GM21515 (cell line): ENCODE data around the gene GVQW3.
"Not testable (repeated sequence)": the region's sequence is repeated elsewhere in the genome, so short reads cannot be mapped to it uniquely, and the experiment has no call there.

ENCODE experiments used
- ATAC-seq: cut with Tn5 transposase; IDR thresholded peaks from one replicate; pipeline ENCODE4 v1.9.1; 2021; ENCODE audit not compliant: unreplicated experiment

GVQW3 gene

DNA sequence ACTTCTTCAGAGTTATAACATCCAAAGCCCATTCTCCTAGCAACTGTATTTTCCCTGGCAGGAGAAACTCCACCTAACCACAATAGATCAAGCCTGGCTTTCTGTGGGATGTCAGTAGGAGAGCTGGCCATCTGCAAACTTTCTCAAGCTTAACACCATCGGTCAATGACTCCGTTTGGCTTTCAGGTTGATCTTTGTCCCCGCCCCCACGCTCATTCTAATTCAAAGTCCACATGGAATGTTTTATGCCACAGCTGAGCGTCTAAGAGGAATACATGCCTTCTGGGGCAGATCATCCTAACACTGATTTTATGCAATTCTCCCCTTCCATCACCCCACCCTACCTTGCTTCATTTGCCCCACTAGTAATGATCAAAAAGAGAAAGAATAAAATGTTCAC is 4.8 kb downstream of the GVQW3 start:
- ATAC-seq = no peak

DNA sequence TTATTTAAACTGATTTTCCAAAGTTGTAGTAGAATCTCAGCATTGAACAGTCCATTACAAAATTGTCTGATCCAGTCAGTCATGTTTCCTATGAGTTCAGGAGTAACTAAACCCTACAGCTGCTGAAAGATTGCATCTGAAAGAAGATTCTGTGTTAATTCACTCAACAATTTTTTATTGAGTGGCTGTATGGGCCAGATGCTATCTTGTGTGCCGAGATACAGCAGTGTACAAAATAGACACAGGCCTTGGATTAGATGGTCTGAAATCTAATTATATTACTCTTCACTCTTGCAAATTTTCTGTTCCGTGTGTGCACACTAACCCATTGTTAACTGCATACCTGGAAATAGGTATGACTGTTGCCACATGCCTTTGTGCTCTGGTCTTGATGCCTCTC is 7.3 kb downstream of the GVQW3 start:
- no peak for ATAC-seq

DNA sequence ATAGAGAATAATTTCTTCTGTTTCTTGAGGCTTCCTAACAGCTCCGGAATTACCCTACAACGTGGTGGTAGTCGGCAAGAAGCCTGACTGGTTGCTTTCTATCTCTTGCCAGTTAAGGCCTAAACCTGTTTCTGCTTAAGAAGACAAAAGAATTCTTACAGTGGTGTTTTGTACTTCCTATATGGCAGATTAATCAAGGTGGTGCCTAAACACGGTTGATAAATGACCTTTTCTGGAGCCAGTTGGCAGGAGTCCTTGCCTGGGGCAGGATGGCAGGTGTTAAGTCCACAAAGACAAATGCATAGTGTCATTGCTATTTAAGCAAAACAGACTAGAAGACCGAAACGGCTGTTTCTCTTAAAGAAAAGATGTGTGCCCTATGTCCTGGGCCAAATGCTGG is 9.9 kb downstream of the GVQW3 start:
- no peak for ATAC-seq

DNA sequence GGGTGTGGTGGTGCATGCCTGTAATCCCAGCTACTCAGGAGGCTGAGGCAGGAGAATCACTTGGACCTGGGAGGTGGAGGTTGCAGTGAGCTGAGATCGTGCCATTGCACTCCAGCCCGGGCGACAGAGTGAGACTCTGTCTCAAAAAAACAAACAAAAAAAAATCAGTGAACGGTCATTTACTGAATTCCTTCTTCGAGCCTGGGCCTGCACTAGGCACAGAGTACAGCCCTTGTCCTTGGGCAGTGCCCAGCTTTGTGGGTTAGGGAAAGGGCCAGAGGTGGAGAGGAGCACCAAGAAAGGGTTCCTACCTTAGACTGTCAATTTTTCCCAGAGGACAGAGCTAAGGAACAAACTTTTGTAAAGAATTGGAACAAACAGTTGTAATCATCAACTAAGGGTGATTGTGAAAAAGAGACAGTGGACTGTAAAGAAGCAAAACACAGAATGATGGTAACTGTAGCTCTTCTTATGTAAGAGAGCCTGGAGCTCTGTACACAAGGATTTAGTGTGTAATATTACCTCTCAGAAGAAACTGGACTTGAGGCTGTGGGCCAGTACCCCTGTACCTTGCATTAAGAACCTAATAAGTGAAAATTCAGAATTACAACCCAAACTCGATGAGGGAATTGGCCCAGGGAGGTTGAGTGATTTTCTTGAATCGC is 10.8 kb downstream of the GVQW3 start:
- ATAC-seq = no peak

DNA sequence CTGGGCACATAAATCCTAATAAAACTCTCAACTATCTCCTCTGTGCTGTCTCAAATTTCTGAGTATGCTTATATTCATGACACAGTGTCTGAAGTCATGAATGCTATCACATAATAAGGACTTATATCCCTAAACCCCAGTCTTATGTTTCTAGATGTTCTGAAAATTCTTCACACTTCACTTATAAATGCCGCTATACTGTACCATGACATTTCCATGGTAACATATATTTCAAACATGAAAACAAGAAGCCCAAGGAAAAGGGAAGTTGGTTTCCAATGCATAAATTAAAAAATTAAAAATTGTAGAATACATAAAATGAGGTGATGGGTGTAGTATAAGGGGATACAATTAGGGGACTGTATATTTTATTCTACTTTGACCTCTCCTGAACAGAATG is 11.7 kb downstream of the GVQW3 start:
- ATAC-seq = no peak

DNA sequence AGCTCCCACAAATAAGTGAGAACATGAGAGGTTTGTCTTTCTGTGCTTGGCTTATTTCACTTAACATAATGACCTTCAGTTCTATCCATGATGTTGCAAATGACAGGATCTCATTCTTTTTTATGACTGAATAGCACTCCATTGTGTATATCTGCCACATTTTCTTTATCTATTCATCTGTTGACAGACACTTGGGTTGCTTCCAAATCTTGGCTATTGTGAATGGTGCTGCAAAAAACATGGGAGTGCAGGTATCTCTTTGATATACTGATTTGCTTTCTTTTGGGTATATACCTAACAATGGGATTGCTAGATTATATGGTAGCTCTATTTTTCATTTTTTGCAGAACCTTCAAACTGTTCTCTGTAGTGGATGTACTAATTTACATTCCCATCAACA is 13.3 kb downstream of the GVQW3 start:
- no peak for ATAC-seq

DNA sequence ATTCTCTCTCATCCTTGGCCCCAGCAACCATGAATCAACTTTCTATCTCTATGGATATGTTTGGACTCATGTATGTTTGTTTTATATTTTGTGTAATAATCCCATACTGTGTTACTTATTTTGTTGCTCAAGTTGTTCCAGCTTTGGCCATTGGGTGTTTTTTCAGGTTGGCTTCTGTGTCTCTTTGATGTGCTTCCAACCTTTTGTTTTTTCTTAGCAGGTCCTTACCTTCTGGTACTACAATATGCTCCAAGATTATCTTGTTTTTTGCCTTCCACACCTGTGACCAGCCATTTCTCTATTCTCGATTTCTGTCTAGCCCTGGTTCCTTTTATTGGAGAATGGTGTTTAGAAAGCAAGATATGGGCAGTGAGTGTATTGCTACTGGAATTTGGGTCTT is 14.2 kb downstream of the GVQW3 start:
- no peak for ATAC-seq

DNA sequence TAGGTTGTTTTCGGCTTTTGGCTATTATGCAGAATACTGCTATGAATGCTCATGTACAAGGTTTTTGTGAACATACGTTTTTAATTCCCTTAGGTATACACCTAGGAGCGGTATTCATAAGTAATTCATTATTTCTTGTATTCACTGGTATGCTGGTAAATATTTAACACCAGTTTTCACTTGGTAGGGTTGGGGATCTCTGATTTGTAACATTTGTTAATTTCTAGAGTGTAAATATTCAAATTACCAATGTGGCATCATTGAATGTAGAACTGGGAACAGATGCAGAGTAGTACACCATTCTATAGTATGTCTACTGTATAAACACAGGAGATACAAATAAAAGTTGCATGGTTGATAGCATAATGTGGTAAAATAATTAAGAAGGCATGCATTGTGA is 16.3 kb downstream of the GVQW3 start:
- ATAC-seq = no peak

DNA sequence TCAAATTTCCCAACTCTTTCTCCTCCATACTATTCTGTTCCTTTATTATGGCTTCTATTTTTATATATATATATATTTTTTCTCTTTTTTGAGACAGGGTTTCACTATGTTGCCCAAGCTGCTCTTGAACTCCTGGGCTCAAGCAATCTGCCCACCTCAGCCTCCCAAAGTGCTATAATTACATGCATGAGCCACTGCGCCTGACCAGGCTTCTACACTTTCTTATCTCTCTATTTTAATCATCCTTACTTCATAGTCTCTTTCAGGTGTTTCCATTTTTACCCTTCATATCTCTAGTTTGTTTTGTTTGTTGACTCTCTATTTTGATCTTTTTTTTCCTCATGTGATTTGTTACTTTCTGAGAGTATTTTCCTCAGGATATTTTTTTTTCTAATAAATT is 19.8 kb downstream of the GVQW3 start:
- ATAC-seq = no peak

DNA sequence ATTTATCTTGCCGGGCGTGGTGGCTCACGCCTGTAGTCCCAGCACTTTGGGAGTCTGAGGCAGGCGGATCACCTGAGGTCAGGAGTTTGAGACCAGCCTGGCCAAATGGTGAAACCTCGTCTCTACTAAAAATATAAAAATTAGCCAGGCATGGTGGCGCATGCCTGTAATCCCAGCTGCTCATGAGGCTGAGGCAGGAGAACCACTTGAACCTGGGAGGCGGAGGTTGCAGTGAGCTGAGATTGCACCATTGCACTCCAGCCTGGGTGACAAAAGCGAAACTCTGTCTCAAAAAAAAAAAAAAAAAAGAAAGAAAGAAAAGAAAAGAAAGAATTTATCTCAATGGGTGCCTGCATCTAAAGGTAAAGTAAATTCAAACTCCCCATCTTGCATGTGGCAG is 20.4 kb downstream of the GVQW3 start:
- not testable (repeated sequence) for ATAC-seq

DNA sequence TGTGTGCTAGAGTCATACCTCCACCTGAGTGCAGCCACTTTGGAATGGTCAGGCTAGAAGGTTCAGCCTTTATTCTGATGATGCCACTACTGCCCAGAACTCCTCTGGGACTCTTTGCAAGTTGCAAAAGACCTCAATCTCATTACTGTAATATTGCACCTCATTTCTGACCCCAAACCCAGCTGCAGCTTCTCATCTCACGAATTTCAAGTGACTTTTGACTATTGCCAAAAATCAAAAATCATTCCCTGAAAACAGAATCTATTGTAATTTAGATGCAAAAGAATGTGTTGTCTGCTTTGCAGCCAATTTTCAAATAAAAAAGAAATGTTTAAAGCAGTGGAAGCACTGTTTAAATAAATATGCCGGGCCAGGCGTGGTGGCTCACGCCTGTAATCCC is 25.2 kb downstream of the GVQW3 start:
- ATAC-seq = no peak

DNA sequence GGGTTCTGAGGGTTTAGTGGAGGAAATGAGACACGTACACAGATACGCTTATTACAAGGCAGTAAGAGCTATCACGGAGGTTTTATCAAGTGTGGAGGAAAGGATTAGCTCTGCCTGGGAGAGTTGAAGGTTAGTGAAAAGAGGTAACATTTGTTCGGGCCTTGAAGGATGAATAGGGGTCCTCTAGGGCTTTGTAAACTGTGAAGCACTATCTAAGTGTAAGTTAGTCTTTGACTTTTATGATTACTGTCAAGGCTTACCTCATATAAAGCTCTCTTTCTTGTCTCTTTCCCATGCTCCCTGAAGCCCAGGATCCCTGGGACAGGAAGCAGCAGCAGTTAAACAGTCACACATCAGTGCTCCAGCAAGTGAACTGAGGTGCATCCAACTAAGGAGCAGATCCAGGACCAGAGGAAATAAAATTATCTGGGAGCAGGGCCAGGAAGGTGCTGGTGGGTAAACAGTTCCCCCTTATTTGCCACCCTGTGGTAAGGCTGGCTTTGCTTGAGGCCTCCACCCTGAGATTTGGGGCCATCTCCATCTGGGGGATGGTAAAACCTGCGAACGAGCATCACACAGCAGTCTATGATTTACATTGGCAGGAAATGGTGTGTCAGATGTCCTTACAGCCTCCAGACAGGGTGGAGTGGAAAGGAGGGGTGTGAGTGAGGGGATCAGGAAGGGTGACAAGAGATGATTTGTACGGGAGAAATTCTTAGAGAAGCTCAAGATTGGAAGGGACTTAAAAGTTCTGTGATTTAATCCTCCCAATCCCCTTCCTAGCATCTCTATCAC is 27.2 kb downstream of the GVQW3 start:
- ATAC-seq = no peak

DNA sequence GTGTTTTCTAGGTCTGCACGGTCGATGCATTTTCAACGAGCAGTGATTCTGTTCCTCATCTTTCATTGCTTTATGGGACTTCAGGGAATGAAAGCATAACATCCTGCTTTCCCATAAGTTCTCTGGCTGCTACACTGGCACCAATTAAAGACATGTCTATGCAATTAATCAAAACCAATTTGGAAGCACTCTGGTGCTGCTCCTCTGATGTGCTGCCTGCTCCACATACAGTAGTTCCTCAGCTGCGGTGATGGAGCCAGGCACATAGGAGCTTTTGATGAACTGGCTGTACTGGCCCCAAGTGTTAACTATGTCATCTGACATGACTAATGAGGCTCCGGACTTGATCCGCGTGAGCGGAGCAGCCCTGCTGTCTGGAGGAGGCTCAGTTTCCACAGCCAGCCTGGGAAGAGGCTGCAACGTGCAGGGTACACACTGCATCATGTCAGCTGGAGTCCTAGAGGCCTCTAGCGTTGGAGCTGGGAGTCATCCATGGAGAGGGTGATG is 29.8 kb downstream of the GVQW3 start:
- no peak for ATAC-seq

DNA sequence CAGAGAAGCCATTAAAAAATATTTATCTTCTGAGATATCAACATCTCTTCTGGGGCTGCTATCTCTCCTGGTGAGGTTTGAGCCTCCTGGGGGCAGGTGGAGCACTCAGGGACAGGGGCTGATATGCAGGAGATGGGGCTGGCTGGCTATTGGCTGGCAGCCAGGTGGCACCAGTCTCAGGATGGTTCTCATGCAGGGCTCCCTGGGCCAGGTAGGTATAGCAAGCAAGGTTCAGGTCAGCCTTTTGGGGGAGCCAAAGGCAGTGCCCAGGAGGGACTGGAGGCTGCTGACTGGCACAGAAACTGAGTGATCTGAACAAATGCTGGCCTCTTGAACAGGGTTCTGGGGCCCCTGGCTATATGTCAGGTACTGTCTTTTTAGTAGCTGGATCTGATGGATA is 34.0 kb downstream of the GVQW3 start:
- no peak for ATAC-seq

DNA sequence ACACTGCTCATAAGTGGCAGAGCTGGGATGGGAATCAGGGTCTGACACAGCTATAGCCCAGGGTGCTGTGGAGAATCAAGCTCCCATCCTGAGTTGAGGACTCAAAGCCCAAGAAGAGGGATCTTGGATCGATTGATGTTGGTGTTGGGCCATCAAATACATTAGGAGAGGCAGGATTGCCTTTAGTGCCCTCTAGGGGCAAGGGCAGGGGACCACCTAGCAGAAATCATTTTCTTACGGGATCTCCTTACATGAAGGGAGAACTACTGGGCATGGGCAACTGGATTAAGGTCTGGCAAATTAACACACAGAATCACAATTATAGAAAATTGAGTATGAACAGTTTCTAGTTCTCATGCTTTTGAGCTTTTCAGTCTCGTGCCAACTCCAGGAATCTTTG is 38.8 kb downstream of the GVQW3 start:
- no peak for ATAC-seq

DNA sequence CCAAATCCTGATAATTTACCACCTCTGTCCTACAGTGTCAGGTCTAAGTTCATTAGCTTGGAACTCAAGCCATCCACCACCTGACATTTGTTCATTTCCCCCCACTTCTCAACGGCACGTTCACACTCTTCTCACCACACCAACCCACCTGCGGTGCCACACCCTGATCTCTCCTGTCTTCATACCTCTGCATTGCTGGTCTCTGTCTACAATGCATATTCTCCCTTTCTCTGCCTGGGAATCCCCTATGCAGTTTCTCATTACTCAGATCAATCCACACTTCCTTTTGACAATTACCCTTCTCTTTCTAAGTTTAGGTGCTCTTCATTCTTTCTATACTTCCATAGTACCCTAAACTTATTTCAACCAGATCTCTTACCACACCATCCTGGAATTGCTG is 43.3 kb downstream of the GVQW3 start:
- ATAC-seq = peak; percentile 49

DNA sequence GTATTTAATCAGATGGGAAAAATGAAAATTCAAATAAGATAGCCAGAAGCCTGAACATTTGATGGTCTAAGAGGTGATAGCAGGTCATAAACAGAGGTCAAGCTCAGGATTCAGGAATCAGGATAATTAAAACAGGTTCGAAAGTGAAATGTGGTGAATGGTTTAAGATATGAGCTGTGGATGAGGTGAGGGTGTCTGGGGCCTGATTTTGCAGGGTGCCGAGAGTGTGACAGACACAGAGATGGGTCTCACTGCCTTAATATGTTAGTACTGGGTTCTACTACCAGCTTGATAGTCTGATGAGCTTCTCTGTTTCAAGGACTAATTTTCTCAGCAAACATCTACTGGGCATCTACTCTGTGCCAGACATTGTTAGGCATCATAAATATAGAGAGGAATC is 43.8 kb downstream of the GVQW3 start:
- no peak for ATAC-seq

DNA sequence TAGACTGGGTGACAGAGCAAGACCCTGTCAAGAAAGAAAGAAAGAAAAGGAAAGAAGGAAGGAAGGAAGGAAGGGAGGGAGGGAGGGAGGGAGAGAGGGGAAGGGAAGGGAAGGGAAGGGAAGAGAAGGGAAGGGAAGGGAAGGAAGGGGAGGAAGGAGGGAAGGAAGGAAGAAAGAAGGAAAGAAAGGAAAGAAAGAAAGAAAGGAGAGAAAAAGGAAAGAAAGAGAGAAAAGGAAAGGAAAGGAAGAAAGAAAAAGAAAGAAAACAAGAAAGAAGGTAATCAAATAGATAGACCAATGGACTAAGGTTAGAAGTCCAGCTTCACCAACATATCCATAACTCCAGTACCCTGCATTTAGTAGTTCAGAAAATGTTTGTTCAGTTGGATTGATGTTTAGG is 45.5 kb downstream of the GVQW3 start:
- ATAC-seq = no peak

DNA sequence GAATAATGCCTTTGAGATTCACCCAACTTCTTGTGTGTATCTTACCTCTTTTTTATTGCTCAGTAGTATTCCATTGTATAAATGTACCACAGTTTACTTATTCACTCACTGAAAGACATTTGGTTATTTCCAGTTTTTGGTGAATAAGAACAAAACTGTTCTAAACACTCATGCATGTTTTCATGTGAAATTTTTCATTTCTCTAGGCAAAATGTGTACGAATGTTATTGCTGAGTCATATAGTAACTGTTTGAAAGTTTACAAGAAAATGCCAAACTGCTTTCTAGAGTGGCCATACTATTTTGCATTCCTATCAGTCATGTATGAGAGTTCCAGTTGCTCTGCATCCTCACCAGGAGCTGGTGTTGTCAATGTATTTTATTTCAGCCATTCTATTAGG is 54.9 kb downstream of the GVQW3 start:
- no peak for ATAC-seq

DNA sequence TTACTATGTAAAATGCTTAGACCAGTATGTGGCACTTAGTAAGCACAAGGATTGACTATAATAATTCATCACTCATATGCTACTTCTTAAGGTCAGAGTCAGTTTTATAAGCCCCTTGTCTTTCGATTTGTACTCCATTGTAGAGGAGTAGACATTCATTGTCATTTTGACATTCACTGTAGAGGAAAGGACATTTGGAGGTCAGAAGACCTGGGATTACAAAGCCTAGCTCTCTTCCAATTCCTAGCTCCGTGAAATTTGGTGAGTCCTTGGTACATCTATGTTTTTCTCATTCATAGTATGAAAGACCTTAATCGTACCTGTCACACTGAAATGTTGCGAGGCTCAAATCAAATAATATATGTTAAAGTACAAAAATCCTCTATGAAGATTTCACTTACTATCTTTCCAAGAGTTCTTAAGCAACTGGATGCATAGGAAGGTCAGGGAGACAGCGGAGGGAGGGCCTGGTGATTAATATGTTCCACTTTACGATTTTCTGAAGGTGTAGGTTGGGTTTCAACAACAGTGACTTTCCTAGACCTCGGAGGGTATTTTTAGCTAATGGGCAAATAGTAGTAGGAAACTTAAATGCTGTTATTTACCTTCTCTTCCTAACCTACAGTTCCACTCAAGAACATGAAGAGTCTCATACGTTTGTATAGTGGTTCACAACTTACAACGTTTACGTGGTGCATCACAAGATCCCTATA is 62.3 kb downstream of the GVQW3 start:
- ATAC-seq = no peak

DNA sequence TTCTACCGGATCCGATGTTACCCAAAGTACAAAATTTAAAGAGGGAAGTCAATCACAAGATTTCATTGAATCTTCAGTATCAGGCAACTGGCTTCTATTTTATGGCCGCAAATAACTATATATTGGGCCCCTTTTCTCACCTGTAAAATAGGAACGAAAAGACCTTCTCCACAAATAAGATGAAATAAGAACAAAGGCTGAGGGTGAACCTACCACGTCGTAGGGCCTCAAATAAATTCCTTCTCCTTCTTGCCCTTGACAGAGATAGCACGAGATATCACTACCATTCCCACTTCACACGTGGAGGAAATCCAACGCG is 62.9 kb downstream of the GVQW3 start:
- ATAC-seq = peak; percentile 4
